Calu3 (cell line): ENCODE results near the gene CACNG3. TPM values are rescaled to one million over a fixed set of nuclear protein-coding genes. Genes with fewer than 3 reads are reported as not detected.

Experiments
- BruUV-seq: library from RNA; stranded (reverse); fragments of 400-500 nt; replicated peaks from 2 replicates; lab custom pipeline; 2021; lab: Mats Ljungman, UMichigan
- CTCF ChIA-PET: fragments of 300-600 bp; sonication (Branson Sonifier 250); formaldehyde crosslinking; loops from one replicate; lab custom pipeline; 2022; ENCODE audit warnings: antibody characterized with exemption; lab: Charles Lee
- DNase-seq: peaks from one replicate; pipeline ENCODE4 v3.0.0; 2022
- H3K27ac Mint-ChIP-seq: one replicate; pipeline ENCODE4 v1.8.0; 2022; ENCODE audit warnings: mixed read lengths; ENCODE audit not compliant: unreplicated experiment
- H3K27me3 Mint-ChIP-seq: one replicate; pipeline ENCODE4 v1.8.0; 2022; ENCODE audit warnings: mixed read lengths; ENCODE audit not compliant: unreplicated experiment
- H3K36me3 Mint-ChIP-seq: one replicate; pipeline ENCODE4 v1.8.0; 2022; ENCODE audit warnings: mild to moderate bottlenecking, moderate library complexity, mixed read lengths; ENCODE audit not compliant: insufficient read depth, unreplicated experiment
- H3K4me1 Mint-ChIP-seq: one replicate; pipeline ENCODE4 v1.8.0; 2022; ENCODE audit warnings: mild to moderate bottlenecking, low read depth, mixed read lengths; ENCODE audit not compliant: unreplicated experiment
- H3K4me3 Mint-ChIP-seq: one replicate; pipeline ENCODE4 v1.8.0; 2022; ENCODE audit warnings: mild to moderate bottlenecking, low read depth, moderate library complexity, mixed read lengths; ENCODE audit not compliant: unreplicated experiment
- H3K9me3 Mint-ChIP-seq: one replicate; pipeline ENCODE4 v1.8.0; 2022; ENCODE audit warnings: low read depth, mixed read lengths; ENCODE audit not compliant: unreplicated experiment
- CTCF ChIP-seq: fragments of 200-600 bp; IDR thresholded peaks from one replicate; pipeline ENCODE4 v1.8.0; 2022; ENCODE audit warnings: antibody characterized with exemption; ENCODE audit not compliant: unreplicated experiment
- intact Hi-C: fragments of 100-400 bp; cut with micrococcal nuclease; formaldehyde crosslinking; loops from one replicate; pipeline ENCODE4 v1.10.0; 2022; ENCODE audit not compliant: unreplicated experiment
- total RNA-seq: library from RNA; stranded (reverse); gene quantifications from 2 replicates; pipeline ENCODE4 v1.2.3, GENCODE V29; 2022

Gene CACNG3
- total RNA-seq, 1 experiment from 2014 or later, result not detected

DNA sequence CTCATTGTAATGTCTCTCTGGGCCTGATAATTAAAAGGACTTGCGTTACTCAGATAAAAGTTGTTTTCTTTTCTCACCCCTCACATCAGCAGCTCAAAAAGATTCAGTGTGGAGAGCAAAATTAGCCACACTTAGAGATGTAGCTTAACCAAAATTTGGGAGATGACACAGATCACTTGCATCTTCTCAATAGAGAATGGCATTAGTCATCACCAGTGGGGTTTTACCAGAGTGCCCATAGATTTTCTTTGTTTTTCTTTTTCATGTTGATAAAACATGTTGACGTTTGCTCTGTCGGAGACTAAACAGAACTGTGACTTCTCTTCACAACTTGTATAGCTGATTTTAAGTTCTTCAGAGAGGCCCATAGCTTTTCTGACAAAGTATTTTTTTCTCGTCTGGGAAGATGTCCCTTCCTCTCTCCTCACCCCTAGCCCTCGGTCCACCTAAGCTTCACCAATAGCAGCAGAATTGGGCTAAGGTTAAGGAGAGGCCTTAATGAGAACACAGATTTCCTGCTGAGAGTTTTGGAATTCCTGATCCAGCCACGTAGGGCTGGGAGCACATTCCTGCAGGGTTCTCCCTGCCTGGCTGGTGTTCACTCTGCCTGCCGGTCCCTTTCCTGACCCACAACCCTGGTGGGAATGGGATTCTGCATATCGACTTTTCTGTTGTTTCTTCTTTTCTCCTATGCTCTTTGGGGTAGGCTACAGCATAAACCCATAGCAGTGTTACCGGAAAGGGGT is 92.6 kb downstream of the CACNG3 start:
- Mint-ChIP-seq H3K9me3 (no peaks in the 10 kb centered on the region), H3K27ac (no peak overlapping the region), H3K27me3 (peaks cover 80% of the 10 kb centered on the region), H3K36me3 (no peaks in the 10 kb centered on the region), H3K4me3 (no peak overlapping the region), H3K4me1 (no peaks in the 10 kb centered on the region)
- CTCF ChIA-PET, result interaction anchor here (0.5 kb wide), 1 partner anchor 99 kb away, joined by 4 read pairs; no protein-coding TSS in a partner anchor
- intact Hi-C loops, result no loop called here
- DNase-seq, result no peak
- no TSS peak for BruUV-seq
- TF ChIP-seq CTCF, result no peak

- no peak overlapping the region for H3K27ac Mint-ChIP-seq
- DNase-seq, result no peak
- intact Hi-C loops, result no loop called here
- CTCF ChIA-PET, result no interaction called here
- no peaks in the 10 kb centered on the region for H3K4me1 Mint-ChIP-seq
- no TSS peak for BruUV-seq
- no peak overlapping the region for H3K4me3 Mint-ChIP-seq
- TF ChIP-seq CTCF, result no peak
- H3K27me3 Mint-ChIP-seq, result peaks cover 86% of the 10 kb centered on the region
- H3K36me3 Mint-ChIP-seq, result no peaks in the 10 kb centered on the region
- no peaks in the 10 kb centered on the region for H3K9me3 Mint-ChIP-seq
Measured at GRCh38 chr16:24349320-24349719, 93.2 kb downstream of the CACNG3 start.

DNA sequence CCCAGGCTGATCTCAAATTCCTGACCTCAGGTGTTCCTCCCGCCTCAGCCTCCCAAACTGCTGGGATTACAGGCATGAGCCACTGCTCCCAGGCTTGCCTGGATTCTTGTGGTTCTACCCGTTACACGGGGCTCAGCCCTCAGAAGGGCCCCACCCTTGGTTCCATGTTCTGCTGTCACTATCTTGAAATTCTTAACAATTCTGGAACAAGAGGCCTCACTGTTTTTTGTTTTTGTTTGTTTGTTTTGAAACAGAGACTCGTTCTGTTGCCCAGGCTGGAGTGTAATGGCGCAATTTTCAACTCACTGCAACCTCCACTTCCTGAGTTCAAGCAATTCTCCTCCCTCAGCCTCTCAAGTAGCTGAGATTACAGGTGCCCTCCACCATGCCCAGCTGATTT is 96.6 kb downstream of the CACNG3 start:
- Mint-ChIP-seq H3K4me1 (no peaks in the 10 kb centered on the region), H3K27ac (no peak overlapping the region), H3K4me3 (no peak overlapping the region), H3K27me3 (peaks cover 85% of the 10 kb centered on the region), H3K36me3 (no peaks in the 10 kb centered on the region), H3K9me3 (no peaks in the 10 kb centered on the region)
- intact Hi-C loops, result no loop called here
- no peak for DNase-seq
- no peak for TF ChIP-seq CTCF
- BruUV-seq, result no TSS peak
- CTCF ChIA-PET, result no interaction called here

- DNase-seq, result no peak
- Mint-ChIP-seq H3K4me1 (no peaks in the 10 kb centered on the region), H3K27me3 (peaks cover 89% of the 10 kb centered on the region), H3K36me3 (no peaks in the 10 kb centered on the region), H3K9me3 (no peaks in the 10 kb centered on the region), H3K27ac (no peak overlapping the region), H3K4me3 (no peak overlapping the region)
- no peak for TF ChIP-seq CTCF
- CTCF ChIA-PET, result no interaction called here
- intact Hi-C loops, result no loop called here
- no TSS peak for BruUV-seq
Measured at GRCh38 chr16:24353622-24354021, 97.5 kb downstream of the CACNG3 start.
